NCI-H2171 (cell line): ENCODE measurements around the gene CHTOP.
"Not testable (repeated sequence)": the region's sequence is repeated elsewhere in the genome, so short reads cannot be mapped to it uniquely, and the experiment has no call there.

Experiments
- DNase-seq: peaks from one replicate; lab custom pipeline; 2025; lab: John Stamatoyannopoulos, UW

Gene CHTOP

GRCh38 chr1:153659175-153659534, 25.3 kb downstream of the CHTOP start:
- no peak for DNase-seq

DNA sequence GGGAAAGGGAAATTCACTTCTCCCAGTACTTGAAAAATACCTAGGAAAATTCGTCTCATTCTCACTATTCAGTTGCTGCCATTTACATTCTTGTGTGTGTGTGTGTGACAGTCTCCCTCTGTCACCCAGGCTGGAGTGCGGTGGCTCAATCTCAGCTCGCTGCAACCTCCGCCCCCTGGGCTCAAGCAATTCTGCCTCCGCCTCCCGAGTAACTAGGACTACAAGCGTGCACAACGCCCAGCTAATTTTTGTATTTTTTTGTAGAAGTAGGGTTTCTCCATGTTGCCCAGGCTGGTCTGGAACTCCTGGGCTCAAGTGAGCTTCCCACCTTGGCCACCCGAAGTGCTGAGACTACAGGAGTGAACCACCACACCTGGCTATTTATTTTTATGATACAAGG, 25.8 kb downstream of the CHTOP start:
- no peak for DNase-seq

DNA sequence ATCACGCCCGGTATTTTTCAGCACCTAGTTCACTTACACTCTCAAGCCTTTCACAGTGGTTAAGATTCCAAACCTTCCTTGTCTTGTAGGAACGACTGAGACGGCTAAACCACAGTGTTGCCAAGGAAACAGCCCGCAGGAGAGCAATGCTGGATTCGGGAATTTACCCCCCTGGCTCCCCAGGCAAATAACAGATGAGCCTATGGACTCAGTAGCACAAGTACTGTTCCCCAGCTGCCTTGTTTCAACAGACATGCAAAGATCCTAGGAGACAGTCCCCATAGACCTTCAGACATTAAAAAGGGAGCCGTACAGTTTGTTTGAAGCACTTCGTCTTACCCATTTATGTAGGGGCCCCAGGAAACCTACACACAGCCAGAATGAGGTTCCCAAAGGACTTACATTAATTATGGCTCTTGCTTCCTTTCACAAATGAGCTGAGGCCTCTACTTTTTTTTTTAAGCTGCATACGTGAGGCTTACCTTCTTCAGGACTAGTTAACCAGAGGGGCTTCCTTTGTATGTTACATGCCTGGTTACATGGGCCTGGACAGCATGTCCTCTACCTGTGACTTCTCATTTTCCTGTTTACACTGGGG, 27.3 kb downstream of the CHTOP start:
- DNase-seq: no peak

GRCh38 chr1:153662269-153662668, 28.4 kb downstream of the CHTOP start:
- DNase-seq: no peak

DNA sequence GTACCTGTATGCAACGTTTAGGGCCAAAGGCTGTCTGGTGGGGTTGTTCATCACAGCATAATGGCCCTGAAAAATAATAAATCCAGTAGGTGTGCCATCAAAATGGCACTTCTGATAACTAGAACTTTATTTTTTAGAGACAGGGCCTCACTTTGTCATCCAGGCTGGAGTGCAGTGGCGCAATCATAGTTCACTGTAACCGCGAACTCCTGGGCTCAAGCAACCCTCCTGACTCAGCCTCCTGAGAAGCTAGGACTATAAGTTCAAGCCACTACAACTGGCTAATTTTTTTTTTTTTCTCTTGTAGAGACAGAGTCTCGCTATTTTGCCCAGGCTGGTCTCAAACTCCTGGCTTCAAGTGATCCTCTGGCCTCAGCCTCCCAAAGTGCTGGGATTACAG, 29.3 kb downstream of the CHTOP start:
- DNase-seq: no peak

DNA sequence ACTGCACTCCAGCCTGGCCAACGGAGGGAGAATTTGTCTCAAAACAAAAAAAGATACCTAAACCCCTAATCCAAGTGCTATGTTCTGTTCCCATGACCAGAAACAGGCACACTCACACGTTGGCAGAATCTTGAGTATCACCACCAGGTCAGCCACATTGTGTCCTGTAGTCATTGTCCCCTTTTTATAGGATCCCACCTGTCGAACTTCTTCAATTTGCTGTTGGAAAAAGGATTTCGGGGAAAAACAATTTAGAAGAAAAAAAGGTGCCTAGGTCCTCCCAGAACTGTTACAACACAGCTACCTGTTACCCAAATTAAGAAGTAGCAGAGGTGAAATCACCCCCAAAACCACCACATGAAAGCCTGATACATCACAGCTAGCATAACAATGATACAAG, 33.6 kb downstream of the CHTOP start:
- no peak for DNase-seq

DNA sequence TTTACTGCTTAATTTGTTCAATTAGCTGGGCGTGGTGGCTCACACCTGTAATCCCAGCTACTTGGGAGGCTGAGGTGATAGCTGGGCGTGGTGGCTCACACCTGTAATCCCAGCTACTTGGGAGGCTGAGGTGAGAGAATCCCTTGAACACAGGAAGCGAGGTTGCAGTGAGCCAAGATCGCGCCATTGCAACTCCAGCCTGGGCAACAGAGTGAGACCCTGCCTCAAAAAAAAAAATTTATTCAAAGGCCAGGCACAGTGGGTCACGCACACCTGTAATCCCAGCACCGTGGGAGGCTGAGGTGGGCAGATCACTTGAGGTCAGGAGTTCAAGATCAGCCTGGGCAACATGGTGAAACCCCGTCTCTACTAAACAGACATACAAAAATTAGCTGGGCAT, 34.8 kb downstream of the CHTOP start:
- DNase-seq: not testable (repeated sequence)

DNA sequence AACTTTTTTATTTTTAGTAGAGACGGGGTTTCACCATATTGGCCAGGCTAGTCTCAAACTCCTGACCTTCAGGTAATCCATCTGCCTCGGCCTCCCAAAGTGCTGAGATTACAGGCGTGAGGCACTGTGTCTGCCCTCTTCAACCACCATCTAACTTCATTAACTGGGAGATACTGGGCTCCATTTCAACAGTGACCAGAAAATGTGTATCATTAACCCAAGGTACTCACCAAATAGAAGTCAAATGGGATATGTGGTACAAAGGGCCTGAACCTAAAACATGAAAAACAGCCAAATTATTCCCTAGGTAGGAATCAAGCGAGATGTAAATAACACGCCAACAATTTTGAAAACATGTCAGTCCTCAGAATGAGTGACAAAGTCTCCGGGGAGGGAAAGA, 35.7 kb downstream of the CHTOP start:
- DNase-seq: no peak

DNA sequence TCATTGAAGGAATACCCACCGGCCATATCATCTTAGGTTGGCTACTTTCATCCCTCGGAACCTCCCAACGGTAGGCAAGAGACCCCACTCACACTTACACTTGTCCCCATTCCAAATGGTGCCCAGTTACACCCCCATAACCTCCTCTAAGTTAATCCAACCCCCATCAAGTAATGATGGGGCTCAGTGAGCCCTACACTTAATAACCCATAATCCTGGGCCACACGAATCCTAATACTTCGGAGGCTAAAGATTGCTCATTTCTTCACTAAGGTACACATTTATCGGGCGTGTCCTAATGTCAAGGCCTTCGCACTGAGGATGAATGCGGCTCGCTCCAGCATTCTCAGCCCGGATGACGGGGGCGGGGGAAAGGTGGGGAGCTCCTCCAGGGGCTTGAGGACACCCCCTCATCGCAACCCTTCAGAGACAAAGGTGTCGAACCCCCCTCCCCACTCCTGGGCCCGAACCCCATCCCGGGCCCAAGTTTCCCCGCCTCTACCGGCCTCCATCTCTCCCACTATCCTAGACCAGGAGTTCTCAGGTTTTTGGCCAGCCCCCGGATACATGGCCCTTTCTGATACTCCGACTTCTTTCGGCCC, 36.5 kb downstream of the CHTOP start:
- DNase-seq: no peak

DNA sequence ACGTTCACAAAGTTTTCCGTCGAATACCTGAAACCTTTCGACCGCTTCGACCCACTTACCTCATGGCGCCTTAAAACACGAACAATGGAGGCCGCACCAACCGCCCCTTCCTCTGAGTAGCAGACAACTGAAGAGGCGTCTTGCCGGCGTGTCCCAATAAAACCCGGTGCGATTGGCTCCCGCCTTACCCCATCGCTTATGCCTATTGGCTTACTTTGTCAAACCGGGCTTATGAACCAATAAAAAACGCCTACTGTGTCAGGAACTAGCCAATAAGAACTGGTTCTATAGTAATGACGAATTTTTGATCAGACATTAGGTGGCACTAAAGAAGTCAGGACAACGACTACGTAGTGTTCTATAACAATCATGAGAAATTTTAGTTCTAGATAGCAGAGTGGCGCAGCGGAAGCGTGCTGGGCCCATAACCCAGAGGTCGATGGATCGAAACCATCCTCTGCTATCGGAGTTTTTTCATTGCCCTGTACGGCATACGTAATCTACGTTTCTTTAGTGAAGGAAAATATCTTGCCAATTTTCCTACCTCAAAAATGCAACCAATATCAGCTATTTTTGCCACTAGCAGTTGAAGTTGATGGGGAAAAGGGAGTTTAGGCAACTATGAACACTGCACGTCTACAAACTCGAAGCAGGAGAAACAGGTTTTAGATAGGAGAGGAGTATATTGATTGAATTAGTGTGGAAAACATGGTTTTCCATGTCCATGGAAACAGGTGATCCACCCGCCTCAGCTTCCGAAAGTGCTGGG, 37.2 kb downstream of the CHTOP start, which contains the start of gene ILF2:
ILF2 (minus strand) TSS at position 135 of the 769 bp plus-strand sequence; CDS start at position 64, 71 bp downstream.
- peak; percentile 97 for DNase-seq

- not testable (repeated sequence) for DNase-seq
Measured at GRCh38 chr1:153671628-153672353, 37.9 kb downstream of the CHTOP start.

- DNase-seq: no peak
Measured at GRCh38 chr1:153673511-153673910, 39.6 kb downstream of the CHTOP start.

DNA sequence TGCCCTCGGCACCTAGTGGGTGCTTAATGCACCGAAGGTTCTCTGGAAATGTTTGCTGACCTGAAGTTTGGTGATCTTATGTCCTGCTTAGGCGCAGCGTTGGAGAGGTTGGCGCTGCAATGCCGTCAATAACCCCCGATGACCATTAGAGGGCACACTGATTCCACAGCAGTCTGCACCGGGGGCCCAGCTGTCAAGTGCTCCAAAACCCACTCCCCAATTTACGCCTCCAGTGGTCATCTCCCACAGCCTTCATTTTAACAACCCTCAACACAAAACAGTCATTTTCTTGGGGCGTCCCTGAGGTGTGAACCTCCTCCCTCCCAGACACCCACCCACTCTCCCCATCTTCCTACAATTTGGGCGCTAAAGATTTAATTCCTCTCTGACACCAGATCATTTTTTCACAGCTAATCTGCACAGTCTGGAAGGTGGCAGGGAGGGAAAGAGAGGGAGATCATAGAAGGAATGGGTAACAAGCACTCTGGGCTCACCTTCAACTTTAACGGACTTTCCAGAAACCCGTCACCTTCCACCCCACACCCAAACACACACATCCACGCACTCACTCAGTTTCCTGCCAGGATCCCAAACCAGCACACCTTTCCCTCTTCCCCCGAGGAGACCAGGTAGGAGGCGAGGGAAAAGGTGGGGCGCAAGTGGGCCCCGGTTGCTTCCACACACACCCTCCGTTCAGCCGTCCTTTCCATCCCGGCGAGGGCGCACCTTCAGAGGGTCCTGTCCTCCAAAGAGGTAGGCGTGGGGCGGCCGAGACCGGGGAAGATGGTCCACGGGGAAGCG, 44.1 kb downstream of the CHTOP start:
- peak; percentile 8 for DNase-seq

DNA sequence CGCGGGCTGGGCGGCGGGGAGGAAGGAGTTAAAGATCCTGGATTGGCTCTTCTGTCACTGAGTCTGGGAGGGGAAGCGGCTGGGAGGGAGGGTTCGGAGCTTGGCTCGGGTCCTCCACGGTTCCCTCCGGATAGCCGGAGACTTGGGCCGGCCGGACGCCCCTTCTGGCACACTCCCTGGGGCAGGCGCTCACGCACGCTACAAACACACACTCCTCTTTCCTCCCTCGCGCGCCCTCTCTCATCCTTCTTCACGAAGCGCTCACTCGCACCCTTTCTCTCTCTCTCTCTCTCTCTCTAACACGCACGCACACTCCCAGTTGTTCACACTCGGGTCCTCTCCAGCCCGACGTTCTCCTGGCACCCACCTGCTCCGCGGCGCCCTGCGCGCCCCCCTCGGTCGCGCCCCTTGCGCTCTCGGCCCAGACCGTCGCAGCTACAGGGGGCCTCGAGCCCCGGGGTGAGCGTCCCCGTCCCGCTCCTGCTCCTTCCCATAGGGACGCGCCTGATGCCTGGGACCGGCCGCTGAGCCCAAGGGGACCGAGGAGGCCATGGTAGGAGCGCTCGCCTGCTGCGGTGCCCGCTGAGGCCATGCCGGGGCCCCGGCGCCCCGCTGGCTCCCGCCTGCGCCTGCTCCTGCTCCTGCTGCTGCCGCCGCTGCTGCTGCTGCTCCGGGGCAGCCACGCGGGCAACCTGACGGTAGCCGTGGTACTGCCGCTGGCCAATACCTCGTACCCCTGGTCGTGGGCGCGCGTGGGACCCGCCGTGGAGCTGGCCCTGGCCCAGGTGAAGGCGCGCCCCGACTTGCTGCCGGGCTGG, 44.9 kb downstream of the CHTOP start, which contains the start of gene NPR1:
NPR1 (plus strand) TSS at position 170 of the 818 bp plus-strand sequence; CDS start at position 591, 421 bp downstream.
- DNase-seq: peak; percentile 33

- no peak for DNase-seq
Measured at GRCh38 chr1:153679337-153680119, 45.7 kb downstream of the CHTOP start.

- DNase-seq: no peak
Measured at GRCh38 chr1:153680120-153680403, 46.2 kb downstream of the CHTOP start.

- no peak for DNase-seq
Measured at GRCh38 chr1:153682730-153683129, 48.9 kb downstream of the CHTOP start.

GRCh38 chr1:153683854-153684253, 50.0 kb downstream of the CHTOP start:
- no peak for DNase-seq

- DNase-seq: no peak
Measured at GRCh38 chr1:153684892-153685291, 51.0 kb downstream of the CHTOP start.
